K562 (cell line): ENCODE measurements around the gene DKK3. TPM values are rescaled to one million over a fixed set of nuclear protein-coding genes. Genes with fewer than 3 reads are reported as not detected.

Source experiments
- ATAC-seq: fragments of 200-7000 bp; cut with Tn5 transposase; 3 replicates; pipeline ENCODE4 v1.9.1; 2020; ENCODE audit warnings: moderate library complexity
- BruUV-seq: library from RNA; stranded (reverse); fragments of 400-500 nt; replicated peaks from 2 replicates; lab custom pipeline; 2021; lab: Mats Ljungman, UMichigan
- CTCF ChIA-PET: fragments of 300-600 bp; formaldehyde crosslinking; extraction: SDS; loops from one replicate; lab custom pipeline; 2021; ENCODE audit warnings: low intra/inter-chr PET ratio; lab: Yijun Ruan, JAX
- POLR2A ChIA-PET: fragments of 300-600, 350-650 bp; sonication (Branson Sonifier 250); formaldehyde crosslinking; extraction: SDS; loops from one replicate; lab custom pipeline; 2021; ENCODE audit warnings: antibody characterized with exemption, inconsistent platforms; lab: Yijun Ruan, JAX
- DNase-seq, 4 experiments: peaks; one replicate each; pipeline versions ENCODE4 v3.0.0 to v3.0.0-alpha.2; 2011 to 2018; ENCODE audit warnings: low spot score in 3 of 4, mixed read lengths in 3 of 4; ENCODE audit errors: extremely low read depth in 1 of 4
- FAIRE-seq: peaks from 2 replicates; lab custom pipeline; 2011; peaks lifted over from hg19 to GRCh38; lab: Jason Lieb, UNC
- H2AFZ ChIP-seq: 2 replicates; pipeline ENCODE4 v1.6.0; 2011; ENCODE audit warnings: low read depth, low read length, control low read depth, inconsistent platforms
- H3K27ac ChIP-seq: fragments of 200-600 bp; 3 replicates; pipeline ENCODE4 v1.8.0; 2011; ENCODE audit warnings: low read depth, mild to moderate bottlenecking, control low read depth, inconsistent platforms, low read length, moderate library complexity, mixed read lengths; ENCODE audit errors: extremely low read depth
- H3K27me3 ChIP-seq, 2 experiments: fragments of 300-600 bp in 1 of 2; 2 replicates in 1 of 2; 3 replicates in 1 of 2; pipeline versions ENCODE4 v1.6.0 to v1.8.0; 2011; ENCODE audit warnings: inconsistent platforms in 2 of 2, low read length in 2 of 2, mild to moderate bottlenecking in 1 of 2, mixed read lengths in 1 of 2, moderate library complexity in 1 of 2; ENCODE audit not compliant: control insufficient read depth in 2 of 2, insufficient read depth in 2 of 2
- H3K36me3 ChIP-seq: fragments of 300-600 bp; 3 replicates; pipeline ENCODE4 v1.8.0; 2011; ENCODE audit warnings: mild to moderate bottlenecking, low read length, inconsistent platforms; ENCODE audit not compliant: control insufficient read depth, insufficient read depth
- H3K4me1 ChIP-seq, 2 experiments: fragments of 200-600 bp in 1 of 2; replicated peaks in 1 of 2; 2 replicates in 1 of 2; 3 replicates in 1 of 2; pipeline versions ENCODE4 v1.5.1 to v1.8.0; 2011; ENCODE audit warnings: inconsistent platforms in 2 of 2, low read length in 2 of 2, mild to moderate bottlenecking in 1 of 2, mixed read lengths in 1 of 2, moderate library complexity in 1 of 2; ENCODE audit not compliant: control insufficient read depth in 2 of 2, insufficient read depth in 2 of 2
- H3K4me2 ChIP-seq: 2 replicates; pipeline ENCODE4 v1.6.1; 2011; ENCODE audit warnings: low read length, control low read depth, inconsistent platforms, mixed read lengths; ENCODE audit not compliant: insufficient read depth
- H3K4me3 ChIP-seq: fragments of 200-600 bp; sonication (generic), shearing (Covaris generic); 2 replicates; pipeline ENCODE4 v1.5.1; 2016; ENCODE audit warnings: control low read depth, inconsistent platforms
- H3K79me2 ChIP-seq: fragments of 200-600 bp; 3 replicates; pipeline ENCODE4 v1.8.0; 2011; ENCODE audit warnings: low read length, inconsistent platforms; ENCODE audit not compliant: control insufficient read depth, insufficient read depth
- H3K9ac ChIP-seq, 2 experiments: 2 replicates each; pipeline versions ENCODE4 v1.6.0 to v1.6.1; 2011; ENCODE audit warnings: low read depth in 2 of 2, low read length in 2 of 2, control low read depth in 1 of 2, inconsistent platforms in 1 of 2, mild to moderate bottlenecking in 1 of 2, mixed read lengths in 1 of 2; ENCODE audit not compliant: insufficient read depth in 1 of 2
- H3K9me1 ChIP-seq: one replicate; pipeline ENCODE4 v1.6.0; 2011; ENCODE audit warnings: inconsistent platforms, mild to moderate bottlenecking, low read length, moderate library complexity; ENCODE audit not compliant: control insufficient read depth, insufficient read depth
- H3K9me3 ChIP-seq: replicated peaks from 2 replicates; pipeline ENCODE4 v1.5.1; 2011; ENCODE audit warnings: low read depth, low read length, inconsistent platforms; ENCODE audit not compliant: control insufficient read depth, insufficient read depth
- H4K20me1 ChIP-seq: replicated peaks from 2 replicates; pipeline ENCODE4 v1.6.1; 2011; ENCODE audit warnings: low read length, inconsistent platforms, mixed read lengths; ENCODE audit not compliant: control insufficient read depth, insufficient read depth
- CBX5 ChIP-seq: IDR thresholded peaks from 2 replicates; pipeline ENCODE4 v1.6.1; 2014; ENCODE audit warnings: low read depth, borderline replicate concordance
- ESRRB ChIP-seq: fragments of 250-450 bp; sonication (Bioruptor Pico); IDR thresholded peaks from 2 replicates; pipeline ENCODE4 v1.5.0; 2020; ENCODE audit warnings: mild to moderate bottlenecking, moderate library complexity, borderline replicate concordance
- MYBL2 ChIP-seq, 2 experiments: fragments of 450-650 bp in 1 of 2; sonication (generic) in 1 of 2; formaldehyde crosslinking in 1 of 2; IDR thresholded peaks; 2 replicates each; pipeline versions ENCODE4 v1.6.1 to v1.8.1; 2017 to 2022; ENCODE audit warnings: borderline replicate concordance in 1 of 2, inconsistent platforms in 1 of 2, low read depth in 1 of 2, mild to moderate bottlenecking in 1 of 2, missing genetic modification reagents in 1 of 2, moderate library complexity in 1 of 2
- NCOR1 ChIP-seq: fragments of 450-650 bp; IDR thresholded peaks from 2 replicates; pipeline ENCODE4 v1.6.1; 2016; ENCODE audit warnings: mild to moderate bottlenecking, moderate library complexity
- POLR2AphosphoS5 ChIP-seq: IDR thresholded peaks from 2 replicates; pipeline ENCODE4 v1.6.1; 2011; ENCODE audit warnings: mild to moderate bottlenecking, low read depth, low read length, moderate library complexity; ENCODE audit not compliant: control insufficient read depth, insufficient read depth
- SREBF2 ChIP-seq: sonication (generic); formaldehyde crosslinking; IDR thresholded peaks from 2 replicates; pipeline ENCODE4 v1.4.0; 2020; ENCODE audit warnings: mild to moderate bottlenecking, missing genetic modification reagents
- ZNF384 ChIP-seq: IDR thresholded peaks from 2 replicates; pipeline ENCODE4 v1.6.1; 2012; ENCODE audit warnings: low read depth, low read length, improper control_type of control experiment
- ZNF668 ChIP-seq: fragments of 250-450 bp; sonication (Bioruptor Pico); IDR thresholded peaks from 2 replicates; pipeline ENCODE4 v1.8.0; 2022; ENCODE audit warnings: mild to moderate bottlenecking, inconsistent platforms
- ZNF79 ChIP-seq: fragments of 250-450 bp; sonication (Bioruptor Pico); IDR thresholded peaks from 2 replicates; pipeline ENCODE4 v1.4.0; 2020; ENCODE audit warnings: low read depth, mild to moderate bottlenecking, moderate library complexity
- WGBS: fragments of 100-300 bp; shearing (Covaris generic); methylation state at CpG from one replicate; pipeline ENCODE4 v1.1.6; 2016; ENCODE audit warnings: low coverage, mixed read lengths; ENCODE audit not compliant: insufficient coverage; ENCODE audit errors: missing lambda C conversion rate; 5-methylcytosine and 5-hydroxymethylcytosine counted together
- in situ Hi-C: fragments of 300-500 bp; cut with MboI; formaldehyde crosslinking; loops from 4 replicates; pipeline ENCODE4 v1.15.0; 2018; ENCODE audit warnings: inconsistent platforms, mixed read lengths
- intact Hi-C: fragments of 100-400 bp; cut with micrococcal nuclease; formaldehyde crosslinking; loops from 2 replicates; pipeline ENCODE4 v1.14.2; 2022
- polyA plus RNA-seq, 8 experiments: library from polyadenylated mRNA; depleted of rRNA in 4 of 8; stranded (reverse) in 5 of 8; unstranded in 3 of 8; fragments of >200 nt; fragmentation: Nextera tagmentation in 2 of 8; fragmentation: Illumina TruSeq in 1 of 8; extraction: Ambion mirVana in 2 of 8; extraction: Trizol in 1 of 8; gene quantifications; 2 replicates each; pipeline versions ENCODE4 v1.2.1 to v1.2.3, GENCODE V29; 2011 to 2014; ENCODE audit warnings: inconsistent platforms in 1 of 8, missing spikeins in 1 of 8
- total RNA-seq, 7 experiments: library from RNA; depleted of rRNA in 6 of 7; stranded (reverse); fragments of >200 nt in 6 of 7; fragmentation: Illumina TruSeq in 2 of 7; extraction: Trizol in 2 of 7; gene quantifications; 2 replicates each; pipeline versions ENCODE4 v1.2.1 to v1.2.3, GENCODE V29; 2011 to 2021; ENCODE audit warnings: low replicate concordance in 1 of 7
- TF ChIP-seq, protein P1 (sequence below): fragments of 450-650 bp; formaldehyde crosslinking; conservative IDR thresholded peaks from 2 replicates; pipeline ENCODE4 v1.4.0; 2022; ENCODE audit warnings: mild to moderate bottlenecking, missing genetic modification characterization
- TF ChIP-seq, protein P2 (sequence below): fragments of 250-450 bp; sonication (Bioruptor Pico); IDR thresholded peaks from 2 replicates; pipeline ENCODE4 v1.4.0; 2020; ENCODE audit warnings: borderline replicate concordance
- TF ChIP-seq, protein P3 (sequence below), 2 experiments: fragments of 450-650 bp in 1 of 2; IDR thresholded peaks; 2 replicates each; pipeline ENCODE4 v1.6.1; 2011 to 2017; ENCODE audit warnings: low read depth in 2 of 2, antibody characterized with exemption in 1 of 2, borderline replicate concordance in 1 of 2, low read length in 1 of 2, mild to moderate bottlenecking in 1 of 2, mixed read lengths in 1 of 2; ENCODE audit not compliant: control insufficient read depth in 1 of 2
- TF ChIP-seq, protein P4 (sequence below), 3 experiments: IDR thresholded peaks in 2 of 3; conservative IDR thresholded peaks in 1 of 3; 2 replicates each; pipeline ENCODE4 v1.5.1; 2011 to 2012; ENCODE audit warnings: low read length in 3 of 3, mild to moderate bottlenecking in 3 of 3, control low read depth in 2 of 3, improper control_type of control experiment in 1 of 3, inconsistent platforms in 1 of 3, low read depth in 1 of 3, mixed read lengths in 1 of 3, moderate library complexity in 1 of 3; ENCODE audit not compliant: insufficient read depth in 2 of 3

The DKK3 gene
- total and polyA plus RNA-seq, 9 of the 15 experiments (the other 6 are each of a cell fraction or from before 2014, with no cell fraction given), result 0.14 to 0.85 (median 0.38) TPM; not detected in 6

DNA sequence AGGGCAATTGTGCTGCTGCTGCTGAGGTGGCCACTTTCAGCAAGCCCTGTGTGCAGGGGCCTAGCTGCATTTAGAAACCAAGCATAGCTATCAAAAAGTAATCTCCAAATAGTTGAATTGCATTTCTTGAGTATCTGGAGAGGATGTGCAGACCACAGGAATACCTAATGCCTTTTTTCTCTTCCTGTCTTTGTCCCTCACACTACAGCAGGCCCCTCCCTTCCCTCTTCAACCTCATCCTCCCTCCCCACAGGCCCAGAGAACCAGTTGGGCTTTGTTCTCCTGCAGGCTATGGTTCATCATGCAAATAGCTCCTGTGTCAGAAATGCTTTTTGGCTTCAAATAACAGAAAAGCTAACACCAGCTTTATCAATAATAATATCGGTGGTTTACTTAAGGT, 47.7 kb downstream of the DKK3 start:
- no peaks in the 10 kb centered on the region for H3K9me1 ChIP-seq
- WGBS, result 93% methylated on average over 1 of the region's 1 CpG
- in situ Hi-C loops, result no loop called here
- peaks cover 15% of the 10 kb centered on the region; the same call in 1 of the 3 replicates for H3K36me3 ChIP-seq
- CTCF ChIA-PET, result no interaction called here
- peaks cover 1 to 6% of the 10 kb centered on the region in 2 experiments; a peak in 3 of 5 replicates for H3K4me1 ChIP-seq
- H3K4me3 ChIP-seq, result no peak overlapping the region
- no peak overlapping the region for H2AFZ ChIP-seq
- POLR2A ChIA-PET, result no interaction called here
- no peak overlapping the region for H3K4me2 ChIP-seq
- FAIRE-seq, result no peak
- H3K27me3 ChIP-seq, result peaks cover 9 to 23% of the 10 kb centered on the region in 2 experiments; a peak in 4 of 5 replicates
- ATAC-seq, result no peak
- H4K20me1 ChIP-seq, result no peaks in the 10 kb centered on the region; the same call in 1 of the 2 replicates
- DNase-seq, result no peak
- intact Hi-C loops, result loop anchor here (5.0 kb wide), 1 partner anchor 163 kb away; no protein-coding TSS in a partner anchor
- H3K9ac ChIP-seq, result no peak overlapping the region
- H3K27ac ChIP-seq, result no peak overlapping the region
- BruUV-seq, result no TSS peak
- no peaks in the 10 kb centered on the region for H3K79me2 ChIP-seq
- H3K9me3 ChIP-seq, result no peaks in the 10 kb centered on the region
- TF ChIP-seq ZNF79 (no peak), CBX5 (no peak), NCOR1 (no peak), POLR2AphosphoS5 (no peak), SREBF2 (CRISPR knock-in tag) (no peak), ESRRB (CRISPR knock-in tag) (no peak), ZNF668 (no peak), ZNF384 (no peak), MYBL2 (IDR thresholded peaks at IDR 0.05; ENCODE audit: low read depth) (no peak), MYBL2 (CRISPR knock-in tag; IDR thresholded peaks at IDR 0.05; ENCODE audit: borderline replicate concordance) (no peak)
- TF ChIP-seq, protein P1, sequence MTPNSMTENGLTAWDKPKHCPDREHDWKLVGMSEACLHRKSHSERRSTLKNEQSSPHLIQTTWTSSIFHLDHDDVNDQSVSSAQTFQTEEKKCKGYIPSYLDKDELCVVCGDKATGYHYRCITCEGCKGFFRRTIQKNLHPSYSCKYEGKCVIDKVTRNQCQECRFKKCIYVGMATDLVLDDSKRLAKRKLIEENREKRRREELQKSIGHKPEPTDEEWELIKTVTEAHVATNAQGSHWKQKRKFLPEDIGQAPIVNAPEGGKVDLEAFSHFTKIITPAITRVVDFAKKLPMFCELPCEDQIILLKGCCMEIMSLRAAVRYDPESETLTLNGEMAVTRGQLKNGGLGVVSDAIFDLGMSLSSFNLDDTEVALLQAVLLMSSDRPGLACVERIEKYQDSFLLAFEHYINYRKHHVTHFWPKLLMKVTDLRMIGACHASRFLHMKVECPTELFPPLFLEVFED, result no peak
- TF ChIP-seq, protein P2, sequence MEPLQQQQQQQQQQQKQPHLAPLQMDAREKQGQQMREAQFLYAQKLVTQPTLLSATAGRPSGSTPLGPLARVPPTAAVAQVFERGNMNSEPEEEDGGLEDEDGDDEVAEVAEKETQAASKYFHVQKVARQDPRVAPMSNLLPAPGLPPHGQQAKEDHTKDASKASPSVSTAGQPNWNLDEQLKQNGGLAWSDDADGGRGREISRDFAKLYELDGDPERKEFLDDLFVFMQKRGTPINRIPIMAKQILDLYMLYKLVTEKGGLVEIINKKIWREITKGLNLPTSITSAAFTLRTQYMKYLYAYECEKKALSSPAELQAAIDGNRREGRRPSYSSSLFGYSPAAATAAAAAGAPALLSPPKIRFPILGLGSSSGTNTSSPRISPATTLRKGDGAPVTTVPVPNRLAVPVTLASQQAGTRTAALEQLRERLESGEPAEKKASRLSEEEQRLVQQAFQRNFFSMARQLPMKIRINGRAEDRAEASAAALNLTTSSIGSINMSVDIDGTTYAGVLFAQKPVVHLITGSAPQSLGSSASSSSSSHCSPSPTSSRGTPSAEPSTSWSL (CRISPR knock-in tag), result no peak
- TF ChIP-seq, protein P3, sequence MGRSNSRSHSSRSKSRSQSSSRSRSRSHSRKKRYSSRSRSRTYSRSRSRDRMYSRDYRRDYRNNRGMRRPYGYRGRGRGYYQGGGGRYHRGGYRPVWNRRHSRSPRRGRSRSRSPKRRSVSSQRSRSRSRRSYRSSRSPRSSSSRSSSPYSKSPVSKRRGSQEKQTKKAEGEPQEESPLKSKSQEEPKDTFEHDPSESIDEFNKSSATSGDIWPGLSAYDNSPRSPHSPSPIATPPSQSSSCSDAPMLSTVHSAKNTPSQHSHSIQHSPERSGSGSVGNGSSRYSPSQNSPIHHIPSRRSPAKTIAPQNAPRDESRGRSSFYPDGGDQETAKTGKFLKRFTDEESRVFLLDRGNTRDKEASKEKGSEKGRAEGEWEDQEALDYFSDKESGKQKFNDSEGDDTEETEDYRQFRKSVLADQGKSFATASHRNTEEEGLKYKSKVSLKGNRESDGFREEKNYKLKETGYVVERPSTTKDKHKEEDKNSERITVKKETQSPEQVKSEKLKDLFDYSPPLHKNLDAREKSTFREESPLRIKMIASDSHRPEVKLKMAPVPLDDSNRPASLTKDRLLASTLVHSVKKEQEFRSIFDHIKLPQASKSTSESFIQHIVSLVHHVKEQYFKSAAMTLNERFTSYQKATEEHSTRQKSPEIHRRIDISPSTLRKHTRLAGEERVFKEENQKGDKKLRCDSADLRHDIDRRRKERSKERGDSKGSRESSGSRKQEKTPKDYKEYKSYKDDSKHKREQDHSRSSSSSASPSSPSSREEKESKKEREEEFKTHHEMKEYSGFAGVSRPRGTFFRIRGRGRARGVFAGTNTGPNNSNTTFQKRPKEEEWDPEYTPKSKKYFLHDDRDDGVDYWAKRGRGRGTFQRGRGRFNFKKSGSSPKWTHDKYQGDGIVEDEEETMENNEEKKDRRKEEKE (IDR thresholded peaks at IDR 0.05; ENCODE audit: borderline replicate concordance in 1 of 2, control insufficient read depth in 1 of 2, low read depth in 2 of 2, low read length in 1 of 2), result no peak
- TF ChIP-seq, protein P4, sequence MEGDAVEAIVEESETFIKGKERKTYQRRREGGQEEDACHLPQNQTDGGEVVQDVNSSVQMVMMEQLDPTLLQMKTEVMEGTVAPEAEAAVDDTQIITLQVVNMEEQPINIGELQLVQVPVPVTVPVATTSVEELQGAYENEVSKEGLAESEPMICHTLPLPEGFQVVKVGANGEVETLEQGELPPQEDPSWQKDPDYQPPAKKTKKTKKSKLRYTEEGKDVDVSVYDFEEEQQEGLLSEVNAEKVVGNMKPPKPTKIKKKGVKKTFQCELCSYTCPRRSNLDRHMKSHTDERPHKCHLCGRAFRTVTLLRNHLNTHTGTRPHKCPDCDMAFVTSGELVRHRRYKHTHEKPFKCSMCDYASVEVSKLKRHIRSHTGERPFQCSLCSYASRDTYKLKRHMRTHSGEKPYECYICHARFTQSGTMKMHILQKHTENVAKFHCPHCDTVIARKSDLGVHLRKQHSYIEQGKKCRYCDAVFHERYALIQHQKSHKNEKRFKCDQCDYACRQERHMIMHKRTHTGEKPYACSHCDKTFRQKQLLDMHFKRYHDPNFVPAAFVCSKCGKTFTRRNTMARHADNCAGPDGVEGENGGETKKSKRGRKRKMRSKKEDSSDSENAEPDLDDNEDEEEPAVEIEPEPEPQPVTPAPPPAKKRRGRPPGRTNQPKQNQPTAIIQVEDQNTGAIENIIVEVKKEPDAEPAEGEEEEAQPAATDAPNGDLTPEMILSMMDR (IDR thresholded peaks at IDR 0.05 in 2 of 3, conservative IDR thresholded peaks at IDR 0.05 in 1 of 3; ENCODE audit: insufficient read depth in 2 of 3, low read depth in 1 of 3, low read length in 3 of 3), result no peak
